ENCODE measurements around the gene LMF1.

Gene LMF1

GRCh38 chr16:1002399-1003166, 31.8 kb upstream of the LMF1 start:
- DNase-seq, result no peak

- DNase-seq, result no peak
These were observed 30.3 kb upstream of the LMF1 start for GRCh38 chr16:1001096-1001495.

- DNase-seq, result no peak
These were observed 29.8 kb upstream of the LMF1 start for GRCh38 chr16:1000608-1001007.

- no peak for DNase-seq
These were observed 28.9 kb upstream of the LMF1 start for GRCh38 chr16:999677-1000076.

GRCh38 chr16:998615-999014, 27.8 kb upstream of the LMF1 start:
- no peak for DNase-seq

- no peak for DNase-seq
These were observed 27.4 kb upstream of the LMF1 start for GRCh38 chr16:998211-998610.

- DNase-seq, result no peak
These were observed 26.8 kb upstream of the LMF1 start for GRCh38 chr16:997440-998051.

- DNase-seq, result no peak
These were observed 25.9 kb upstream of the LMF1 start for GRCh38 chr16:996681-997080.

GRCh38 chr16:995783-996182, 25.0 kb upstream of the LMF1 start:
- DNase-seq, result no peak

- DNase-seq, result no peak
These were observed 24.3 kb upstream of the LMF1 start for GRCh38 chr16:995087-995486.

- no peak for DNase-seq
These were observed 22.9 kb upstream of the LMF1 start for GRCh38 chr16:993731-994130.

- no peak for DNase-seq
These were observed 21.0 kb upstream of the LMF1 start for GRCh38 chr16:991773-992172.

GRCh38 chr16:991345-991744, 20.6 kb upstream of the LMF1 start:
- DNase-seq, result no peak

GRCh38 chr16:990516-991291, 19.9 kb upstream of the LMF1 start:
- DNase-seq, result no peak

- DNase-seq, result no peak
These were observed 18.6 kb upstream of the LMF1 start for GRCh38 chr16:989354-989814.

GRCh38 chr16:988471-989353, 17.9 kb upstream of the LMF1 start:
- DNase-seq, result no peak

- DNase-seq, result no peak
These were observed 17.1 kb upstream of the LMF1 start for GRCh38 chr16:987906-988305.

- DNase-seq, result no peak
These were observed 16.3 kb upstream of the LMF1 start for GRCh38 chr16:986925-987582.

GRCh38 chr16:986411-986810, 15.6 kb upstream of the LMF1 start:
- DNase-seq, result no peak

- no peak for DNase-seq
These were observed 15.0 kb upstream of the LMF1 start for GRCh38 chr16:985646-986400.
